Bronchial epithelial cell (primary cell): ENCODE results near the gene MYO5A. TPM values are rescaled to one million over a fixed set of nuclear protein-coding genes. Genes with fewer than 3 reads are reported as not detected.
A peak's percentile ranks its signal among the peaks of the same experiment; 100 is the strongest.

Experiments used
- DNase-seq: peaks from one replicate; pipeline ENCODE4 v3.0.0-alpha.2; 2010; ENCODE audit warnings: low read depth
- FAIRE-seq: peaks from 2 replicates; lab custom pipeline; 2011; peaks lifted over from hg19 to GRCh38; lab: Jason Lieb, UNC
- H3K27me3 ChIP-seq: 2 replicates; pipeline ENCODE4 v1.5.1; 2011; ENCODE audit warnings: low read length; ENCODE audit not compliant: control insufficient read depth, insufficient read depth
- H3K36me3 ChIP-seq: 2 replicates; pipeline ENCODE4 v1.5.1; 2011; ENCODE audit warnings: low read length; ENCODE audit not compliant: control insufficient read depth, insufficient read depth
- H3K4me3 ChIP-seq: 2 replicates; pipeline ENCODE4 v1.5.1; 2011; ENCODE audit warnings: mild to moderate bottlenecking, low read depth, low read length, control low read depth
- CTCF ChIP-seq: IDR thresholded peaks from 2 replicates; pipeline ENCODE4 v1.5.1; 2011; ENCODE audit warnings: mild to moderate bottlenecking, moderate library complexity, low read length, control low read depth, inconsistent platforms; ENCODE audit not compliant: insufficient read depth, severe bottlenecking
- total RNA-seq: library from RNA; depleted of rRNA; stranded (reverse); fragments of >200 nt; gene quantifications from 2 replicates; pipeline ENCODE4 v1.2.1, GENCODE V29; 2014

The MYO5A gene
- total RNA-seq, 1 donor from 2014 or later, result 29.5 TPM

GRCh38 chr15:52369030-52369429 is 159.7 kb downstream of the MYO5A start:
- Histone ChIP-seq H3K36me3 (peaks cover 10% of the 10 kb centered on the region), H3K4me3 (no peak overlapping the region), H3K27me3 (no peaks in the 10 kb centered on the region)
- no peak for TF ChIP-seq CTCF
- DNase-seq (no peak), FAIRE-seq (no peak)

- H3K36me3 ChIP-seq, result peaks cover 8% of the 10 kb centered on the region
- H3K4me3 ChIP-seq, result no peak overlapping the region
- H3K27me3 ChIP-seq, result no peaks in the 10 kb centered on the region
- FAIRE-seq, result no peak
- TF ChIP-seq CTCF, result no peak
- DNase-seq, result no peak
Observed at GRCh38 chr15:52368402-52368801, 160.3 kb downstream of the MYO5A start.

- H3K4me3 ChIP-seq, result no peak overlapping the region
- TF ChIP-seq CTCF, result no peak
- DNase-seq (peak; percentile 86), FAIRE-seq (no peak)
- H3K36me3 ChIP-seq, result peaks cover 4% of the 10 kb centered on the region
- H3K27me3 ChIP-seq, result no peaks in the 10 kb centered on the region
Observed at GRCh38 chr15:52362497-52362896, 166.2 kb downstream of the MYO5A start.

GRCh38 chr15:52361975-52362494 is 166.6 kb downstream of the MYO5A start:
- TF ChIP-seq CTCF, result no peak
- DNase-seq (no peak), FAIRE-seq (no peak)
- Histone ChIP-seq H3K4me3 (no peak overlapping the region), H3K36me3 (peaks cover 4% of the 10 kb centered on the region), H3K27me3 (no peaks in the 10 kb centered on the region)

DNA sequence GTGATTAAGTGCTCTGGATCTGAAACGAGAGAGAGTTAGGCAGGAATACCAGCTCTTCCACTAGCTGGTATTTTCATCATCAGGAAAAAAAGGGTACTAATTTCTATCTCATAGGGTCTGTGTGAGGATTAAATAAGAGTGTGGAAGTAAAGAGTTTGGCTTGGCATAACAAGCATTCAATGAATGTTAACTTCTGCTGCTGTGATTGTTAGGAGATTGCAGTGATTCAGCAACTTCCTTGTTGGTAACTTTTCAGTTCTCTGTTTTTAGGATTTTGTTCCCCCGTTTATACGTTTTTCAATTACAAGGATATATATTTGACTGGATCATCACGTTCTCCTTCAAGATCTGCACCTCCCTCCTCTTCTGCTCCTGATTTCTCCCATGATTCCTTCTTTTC is 167.2 kb downstream of the MYO5A start:
- Histone ChIP-seq H3K4me3 (no peak overlapping the region), H3K36me3 (peaks cover 4% of the 10 kb centered on the region), H3K27me3 (no peaks in the 10 kb centered on the region)
- DNase-seq (no peak), FAIRE-seq (no peak)
- TF ChIP-seq CTCF, result no peak
